NB4 (cell line): ENCODE results near the gene ATP11A.
"Not testable (repeated sequence)": the region's sequence is repeated elsewhere in the genome, so short reads cannot be mapped to it uniquely, and the experiment has no call there.

Experiments used
- DNase-seq: peaks from one replicate; pipeline ENCODE4 v3.0.0; 2010; ENCODE audit warnings: low read depth
- H3K4me3 ChIP-seq: one replicate; pipeline ENCODE4 v1.5.1; 2011; ENCODE audit warnings: mild to moderate bottlenecking, low read depth, low read length, moderate library complexity
- MYC ChIP-seq: IDR thresholded peaks from 2 replicates; pipeline ENCODE4 v1.6.1; 2011; ENCODE audit warnings: low read depth, low read length
- POLR2A ChIP-seq: IDR thresholded peaks from 2 replicates; pipeline ENCODE4 v1.6.1; 2011; ENCODE audit warnings: mild to moderate bottlenecking; ENCODE audit not compliant: insufficient read length; ENCODE audit errors: extremely low read depth
- TF ChIP-seq, protein P1 (sequence below): IDR thresholded peaks from one replicate; pipeline ENCODE4 v1.5.1; 2012; ENCODE audit warnings: low read depth, low read length
- TF ChIP-seq, protein P2 (sequence below): IDR thresholded peaks from 2 replicates; pipeline ENCODE4 v1.6.1; 2011; ENCODE audit warnings: low read depth, low read length

ATP11A gene

DNA sequence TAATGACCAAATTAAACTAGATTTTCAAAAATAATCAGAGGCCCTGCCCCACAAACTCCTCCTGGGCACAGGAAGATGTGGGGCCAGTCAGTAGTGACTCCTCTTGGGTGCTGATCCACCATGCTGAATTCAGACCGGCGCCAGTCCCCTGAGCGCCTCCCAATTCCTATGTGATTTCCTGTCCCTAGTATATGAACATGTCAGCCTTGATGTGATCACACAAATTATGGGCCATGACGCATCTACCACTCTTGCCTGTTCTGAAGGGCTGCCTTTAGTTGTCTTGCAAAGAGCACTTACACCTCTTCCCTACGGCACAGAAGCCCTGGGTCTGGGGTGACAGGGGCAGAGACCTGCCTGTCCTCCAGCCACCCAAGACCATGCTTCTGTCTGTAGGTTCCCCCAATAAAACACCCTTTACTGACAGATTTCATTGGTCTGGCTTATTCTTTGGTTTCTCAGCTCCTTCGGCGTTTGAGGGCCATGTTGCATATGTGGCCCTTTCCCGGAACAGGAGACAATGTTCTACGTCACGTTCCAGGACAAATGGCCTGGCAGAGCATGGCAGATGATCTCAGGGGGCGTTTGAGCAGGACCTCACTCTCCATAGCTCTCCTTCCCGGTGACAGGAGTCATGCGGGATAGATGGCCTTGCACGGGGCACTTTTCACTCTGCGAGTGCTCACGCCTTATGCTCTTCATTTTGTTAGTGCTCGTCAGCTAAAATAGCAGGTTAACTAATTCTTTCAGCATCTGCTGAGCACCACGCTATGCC lies 5.6 kb upstream of the ATP11A start:
- TF ChIP-seq POLR2A (no peak), MYC (no peak)
- TF ChIP-seq, protein P1, sequence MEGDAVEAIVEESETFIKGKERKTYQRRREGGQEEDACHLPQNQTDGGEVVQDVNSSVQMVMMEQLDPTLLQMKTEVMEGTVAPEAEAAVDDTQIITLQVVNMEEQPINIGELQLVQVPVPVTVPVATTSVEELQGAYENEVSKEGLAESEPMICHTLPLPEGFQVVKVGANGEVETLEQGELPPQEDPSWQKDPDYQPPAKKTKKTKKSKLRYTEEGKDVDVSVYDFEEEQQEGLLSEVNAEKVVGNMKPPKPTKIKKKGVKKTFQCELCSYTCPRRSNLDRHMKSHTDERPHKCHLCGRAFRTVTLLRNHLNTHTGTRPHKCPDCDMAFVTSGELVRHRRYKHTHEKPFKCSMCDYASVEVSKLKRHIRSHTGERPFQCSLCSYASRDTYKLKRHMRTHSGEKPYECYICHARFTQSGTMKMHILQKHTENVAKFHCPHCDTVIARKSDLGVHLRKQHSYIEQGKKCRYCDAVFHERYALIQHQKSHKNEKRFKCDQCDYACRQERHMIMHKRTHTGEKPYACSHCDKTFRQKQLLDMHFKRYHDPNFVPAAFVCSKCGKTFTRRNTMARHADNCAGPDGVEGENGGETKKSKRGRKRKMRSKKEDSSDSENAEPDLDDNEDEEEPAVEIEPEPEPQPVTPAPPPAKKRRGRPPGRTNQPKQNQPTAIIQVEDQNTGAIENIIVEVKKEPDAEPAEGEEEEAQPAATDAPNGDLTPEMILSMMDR = no peak
- TF ChIP-seq, protein P2, sequence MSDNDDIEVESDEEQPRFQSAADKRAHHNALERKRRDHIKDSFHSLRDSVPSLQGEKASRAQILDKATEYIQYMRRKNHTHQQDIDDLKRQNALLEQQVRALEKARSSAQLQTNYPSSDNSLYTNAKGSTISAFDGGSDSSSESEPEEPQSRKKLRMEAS = no peak
- no peak overlapping the region for H3K4me3 ChIP-seq
- DNase-seq = no peak

DNA sequence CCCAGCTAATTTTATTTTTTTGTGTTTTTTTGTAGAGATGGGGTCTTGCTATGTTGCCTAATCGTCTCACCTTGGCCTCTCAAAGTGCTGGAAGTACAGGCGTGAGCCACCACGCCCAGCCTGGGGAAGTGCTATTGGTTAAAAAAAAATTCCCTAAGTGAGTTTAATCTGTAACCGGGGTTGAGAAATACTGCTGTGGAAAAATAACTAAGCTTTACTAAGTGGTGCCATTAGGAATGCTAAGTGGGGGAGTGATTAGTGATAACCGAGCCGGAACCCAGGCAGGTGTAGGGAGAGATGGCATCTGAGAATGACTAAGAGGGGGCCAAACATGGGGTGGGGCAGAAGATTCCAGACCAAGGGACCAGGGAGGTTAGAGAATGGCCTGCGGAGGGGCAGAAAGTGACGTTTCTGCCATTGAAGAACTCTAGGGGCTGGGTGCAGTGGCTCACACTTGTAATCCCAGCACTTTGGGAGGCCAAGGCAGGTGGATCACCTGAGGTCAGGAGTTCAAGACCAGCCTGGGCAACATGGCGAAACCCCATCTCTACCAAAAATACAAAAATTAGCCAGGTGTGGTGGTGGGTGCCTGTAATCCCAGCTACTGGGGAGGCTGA lies 4.5 kb upstream of the ATP11A start:
- not testable (repeated sequence) for DNase-seq, H3K4me3 ChIP-seq

DNA sequence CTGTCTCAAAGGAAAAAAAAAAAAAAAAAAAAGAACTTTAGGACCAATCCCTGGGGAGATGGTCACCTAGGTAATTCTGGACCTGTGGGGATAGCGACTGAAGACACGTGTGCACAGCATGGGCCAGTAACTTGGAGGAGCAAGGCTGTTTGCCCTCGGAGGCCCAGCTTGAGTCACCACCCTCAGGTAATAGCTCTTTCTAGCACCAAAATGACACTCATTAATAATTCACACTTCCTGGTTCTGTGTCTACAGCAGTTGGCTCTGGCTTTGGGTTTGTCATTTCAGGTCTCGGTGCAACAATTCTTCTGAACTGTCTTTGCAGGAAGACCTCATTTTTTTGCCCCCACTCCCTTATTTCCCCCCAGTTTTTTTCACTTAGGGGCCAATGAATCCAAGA lies 3.9 kb upstream of the ATP11A start:
- DNase-seq = no peak
- no peak overlapping the region for H3K4me3 ChIP-seq
- TF ChIP-seq, protein P2 = no peak
- TF ChIP-seq MYC (no peak), POLR2A (no peak)
- TF ChIP-seq, protein P1 = no peak

DNA sequence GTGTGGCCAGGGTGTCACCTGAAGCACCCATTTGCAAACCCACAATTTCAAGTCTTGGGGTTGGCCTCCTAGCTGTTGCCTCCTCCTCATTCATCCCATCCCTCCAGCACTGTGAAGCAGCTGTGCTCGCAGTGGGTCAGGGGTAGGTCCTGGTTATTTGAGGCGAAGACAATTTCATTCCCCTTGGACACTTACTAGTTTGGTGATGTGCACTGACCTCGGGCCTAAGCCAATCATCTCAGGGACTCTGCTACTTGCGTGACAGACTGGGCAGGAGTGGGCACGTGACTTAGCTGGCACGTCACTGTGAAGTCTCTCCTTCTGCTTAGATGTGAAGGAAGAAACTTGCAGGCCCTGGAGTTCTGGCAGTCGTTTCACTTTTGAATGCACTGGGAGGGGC lies 3.5 kb upstream of the ATP11A start:
- no peak for DNase-seq
- no peak overlapping the region for H3K4me3 ChIP-seq
- TF ChIP-seq MYC (no peak), POLR2A (no peak)
- TF ChIP-seq, protein P2 = no peak
- TF ChIP-seq, protein P1 = no peak

DNA sequence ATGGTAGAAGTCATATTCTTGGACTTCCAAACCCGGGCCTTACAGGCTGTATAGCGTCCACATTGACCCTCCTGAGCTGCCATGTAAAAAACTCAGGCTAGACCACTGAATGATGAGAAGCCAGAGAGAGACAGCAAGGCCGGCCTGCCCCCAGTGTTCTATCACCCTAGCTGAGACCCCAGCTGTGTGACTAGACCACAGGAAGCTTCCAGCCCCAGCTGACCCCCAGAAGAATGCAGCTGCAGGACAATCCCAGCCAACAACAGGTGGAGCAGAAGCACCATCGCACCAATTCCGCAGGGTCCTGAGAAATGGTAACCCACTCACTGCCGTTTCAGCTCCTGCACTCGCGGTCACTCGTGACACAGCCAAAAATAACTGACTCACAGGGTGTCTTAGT lies 2.9 kb upstream of the ATP11A start:
- no peak for DNase-seq
- no peak overlapping the region for H3K4me3 ChIP-seq
- TF ChIP-seq, protein P1 = no peak
- TF ChIP-seq POLR2A (no peak), MYC (no peak)
- TF ChIP-seq, protein P2 = no peak

DNA sequence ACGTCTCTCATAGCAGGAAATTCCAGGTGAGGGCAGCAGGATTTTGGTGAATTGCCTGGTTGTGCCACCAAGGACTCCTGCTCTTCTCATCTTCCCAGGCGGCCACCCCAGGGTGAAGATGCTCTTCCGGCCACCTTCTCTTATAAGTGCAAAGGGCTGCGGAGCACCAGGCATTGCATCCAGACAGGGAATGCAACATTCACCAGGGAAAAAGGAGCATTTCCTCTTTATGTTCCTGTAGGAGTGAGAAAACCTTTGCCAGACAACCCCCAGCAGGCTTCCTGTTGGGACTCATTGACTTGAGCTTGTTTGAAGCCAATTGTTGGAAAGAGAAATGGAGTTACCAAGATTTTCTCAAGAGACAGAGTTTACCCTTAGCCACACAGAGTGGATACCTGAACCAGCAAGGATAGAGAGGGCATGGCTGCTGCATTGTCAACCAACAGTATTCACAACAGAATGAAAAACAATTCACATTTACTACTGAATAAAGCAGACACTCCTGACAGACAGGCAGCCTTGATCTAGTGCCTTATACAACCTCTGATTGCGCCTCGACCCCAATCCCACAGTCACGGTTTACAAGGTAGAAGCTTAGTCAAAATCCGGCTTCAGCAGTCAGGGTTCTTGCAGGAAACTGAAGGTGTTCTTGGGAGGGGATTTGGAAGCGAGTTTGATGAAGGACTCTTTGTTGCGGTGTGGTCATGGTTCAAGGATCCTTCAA lies 1.8 kb upstream of the ATP11A start:
- no peak overlapping the region for H3K4me3 ChIP-seq
- TF ChIP-seq MYC (no peak), POLR2A (no peak)
- DNase-seq = no peak
